ENCODE results near the gene B3GAT2.

B3GAT2 gene

DNA sequence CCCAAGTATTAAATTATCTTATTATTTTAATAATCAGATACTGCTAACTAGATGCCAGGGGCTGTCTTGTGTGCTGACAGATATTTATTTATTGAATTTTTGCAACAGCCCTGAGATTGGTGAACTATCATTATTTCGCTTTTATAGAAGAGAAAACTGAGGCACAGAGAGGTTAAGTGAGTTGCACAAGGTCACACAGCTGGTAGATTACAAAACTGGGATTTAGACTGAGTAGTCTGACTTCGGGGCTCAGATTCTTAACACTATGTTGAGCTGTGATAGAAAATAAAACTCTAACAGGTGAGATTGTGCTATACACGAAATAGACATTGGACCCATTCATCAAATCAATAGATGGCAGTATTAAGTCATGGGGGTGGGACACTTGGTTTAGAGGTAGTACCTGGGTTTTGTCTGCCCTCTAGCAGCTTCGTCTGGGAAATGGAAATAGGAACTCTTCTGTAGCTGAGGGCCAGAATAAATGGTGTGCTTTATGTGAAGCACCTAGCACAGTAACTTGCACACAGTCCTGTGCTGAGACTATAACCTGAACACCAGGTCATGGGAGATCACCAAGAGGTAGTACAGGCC lies 113.4 kb downstream of the B3GAT2 start:
- no peak for DNase-seq (ENCODE audit: low read depth, low spot score)

DNA sequence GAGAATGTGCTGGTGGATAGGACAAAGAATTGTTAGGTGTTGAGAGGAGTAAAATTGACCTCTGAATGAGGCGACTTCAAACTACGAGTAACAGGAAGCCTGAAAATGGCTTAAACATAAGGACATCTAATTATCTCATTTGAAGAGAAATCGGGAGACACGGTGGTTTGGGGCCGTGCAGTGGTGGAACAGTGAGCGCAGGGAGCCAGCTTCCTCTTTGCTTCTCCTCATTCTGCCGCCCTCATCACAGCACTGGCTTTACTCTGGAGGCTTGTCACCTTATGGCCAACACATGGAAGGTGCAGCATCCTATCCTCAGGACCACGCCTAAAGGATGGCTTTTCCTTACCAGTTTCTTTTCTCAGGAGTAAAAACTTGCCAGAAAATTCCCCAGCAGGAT lies 114.3 kb downstream of the B3GAT2 start:
- no peak for DNase-seq (ENCODE audit: low read depth, low spot score)

DNA sequence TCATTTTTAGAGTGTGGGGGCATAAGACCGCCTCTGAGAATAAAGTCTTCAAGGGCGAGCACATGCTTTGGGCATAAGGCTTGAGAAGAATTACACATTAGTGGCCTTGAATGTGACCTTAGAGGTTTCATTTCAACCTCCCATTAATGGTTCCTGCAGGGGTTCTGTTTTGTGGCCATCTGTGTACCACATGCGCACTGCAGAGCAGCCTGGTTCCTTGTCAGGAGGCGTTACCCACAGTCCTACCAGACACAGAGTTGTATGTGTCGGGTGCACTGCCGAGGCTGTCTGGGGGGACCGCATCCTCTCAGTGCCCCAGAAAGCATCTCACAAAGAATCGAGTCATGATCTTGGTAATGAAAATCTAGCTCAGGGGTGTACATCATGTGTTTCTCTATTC lies 115.7 kb downstream of the B3GAT2 start:
- DNase-seq (ENCODE audit: low read depth, low spot score) = no peak

DNA sequence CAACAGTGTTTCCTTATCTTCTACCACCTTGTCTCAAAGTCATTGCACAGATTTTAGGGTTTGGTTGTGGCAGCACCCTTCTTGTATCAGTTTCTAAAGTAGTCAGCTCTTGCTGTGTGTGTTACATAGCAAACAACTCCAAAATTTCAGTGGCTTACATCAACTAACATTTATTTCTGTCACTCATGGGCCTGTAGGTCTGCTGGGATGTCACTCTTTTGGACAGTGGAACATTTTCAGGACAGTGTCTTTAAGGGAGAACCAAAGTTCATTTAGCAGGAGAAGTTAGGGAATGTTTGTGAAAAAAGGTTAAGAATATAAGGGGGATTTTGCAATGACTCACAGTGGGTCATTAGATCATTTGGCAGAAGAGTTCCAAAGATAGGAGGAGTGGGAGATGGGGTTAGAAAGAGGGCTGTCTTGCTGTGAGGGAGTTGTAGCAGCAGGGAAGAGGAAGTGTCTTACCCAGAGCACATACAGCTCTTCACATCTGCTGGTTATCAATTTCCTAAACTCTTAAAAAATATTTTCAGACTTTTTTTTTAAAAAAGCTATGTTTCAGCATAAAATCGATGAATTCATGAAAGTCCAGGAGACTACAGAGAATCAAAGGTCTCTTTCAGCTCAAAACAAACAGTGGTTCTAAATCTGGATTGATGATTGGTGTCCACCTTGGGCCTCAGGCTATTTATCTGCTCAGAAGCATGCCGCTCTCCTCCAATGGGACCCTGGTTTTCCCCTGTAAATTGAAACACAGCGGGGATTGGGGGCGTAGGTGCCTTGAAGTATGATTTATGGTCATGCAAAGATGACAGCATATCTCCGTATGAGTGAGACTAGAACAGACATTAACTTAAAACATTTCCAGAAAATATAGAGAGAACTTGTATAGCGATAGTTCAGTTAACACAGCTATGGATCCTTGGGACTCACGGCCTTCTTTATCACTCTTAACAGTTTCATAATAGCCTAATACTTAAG lies 117.3 kb downstream of the B3GAT2 start:
- DNase-seq (ENCODE audit: low read depth, low spot score) = no peak

DNA sequence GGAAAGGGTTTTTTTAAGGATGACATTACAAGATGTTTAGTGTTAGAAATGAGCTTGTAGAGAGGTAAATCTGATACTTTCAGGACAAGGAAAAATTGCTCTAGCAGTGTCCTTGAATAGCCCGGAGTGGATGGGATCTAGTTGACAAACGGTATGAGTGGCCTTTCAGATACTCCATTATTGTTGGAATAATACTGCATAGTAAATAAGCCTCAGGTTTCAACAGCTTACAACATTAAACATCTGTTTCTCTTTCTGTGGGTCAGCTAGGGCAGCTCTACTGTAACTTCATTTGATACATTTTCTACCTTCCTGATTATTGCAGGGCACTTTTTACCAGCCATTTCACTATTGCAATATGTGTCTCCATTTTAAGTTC lies 118.0 kb downstream of the B3GAT2 start:
- no peak for DNase-seq (ENCODE audit: low read depth, low spot score)

DNA sequence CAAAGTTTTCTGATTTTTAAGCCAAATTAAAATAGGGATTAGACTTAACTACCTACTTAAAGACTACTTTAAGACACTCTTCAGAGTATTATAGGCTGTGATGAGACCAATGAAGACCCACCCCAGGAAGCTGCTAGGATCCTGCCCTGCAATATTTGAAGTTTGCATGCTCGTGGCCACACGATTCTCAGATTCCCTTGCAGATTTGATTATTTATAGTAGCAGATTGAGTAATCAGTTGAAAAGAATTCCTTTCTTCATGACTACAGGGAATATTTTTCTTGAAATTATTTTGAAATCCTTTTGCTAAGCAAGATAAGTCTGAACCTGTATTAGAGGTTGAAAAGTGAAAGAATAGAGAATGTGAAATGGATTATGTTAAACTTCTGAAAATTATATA lies 122.3 kb downstream of the B3GAT2 start:
- no peak for DNase-seq (ENCODE audit: low read depth, low spot score)

DNA sequence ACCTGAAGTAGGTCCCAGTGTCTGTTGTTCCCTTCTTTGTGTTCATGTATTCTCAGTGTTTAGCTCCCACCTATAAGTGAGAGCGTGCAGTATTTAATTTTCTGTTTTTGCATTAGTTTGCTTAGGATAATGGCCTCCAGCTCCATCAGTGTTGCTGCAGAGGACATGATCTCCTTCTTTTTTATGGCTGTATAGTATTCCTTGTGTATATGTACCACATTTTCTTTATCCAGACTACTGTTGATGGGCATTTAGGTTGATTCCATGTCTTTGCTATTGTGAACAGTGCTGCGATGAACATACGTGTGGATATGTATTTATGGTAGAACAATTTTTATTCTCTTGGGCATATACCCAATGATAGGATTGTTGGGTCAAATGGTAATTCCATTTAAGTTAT lies 125.4 kb downstream of the B3GAT2 start:
- DNase-seq (ENCODE audit: low read depth, low spot score) = no peak

DNA sequence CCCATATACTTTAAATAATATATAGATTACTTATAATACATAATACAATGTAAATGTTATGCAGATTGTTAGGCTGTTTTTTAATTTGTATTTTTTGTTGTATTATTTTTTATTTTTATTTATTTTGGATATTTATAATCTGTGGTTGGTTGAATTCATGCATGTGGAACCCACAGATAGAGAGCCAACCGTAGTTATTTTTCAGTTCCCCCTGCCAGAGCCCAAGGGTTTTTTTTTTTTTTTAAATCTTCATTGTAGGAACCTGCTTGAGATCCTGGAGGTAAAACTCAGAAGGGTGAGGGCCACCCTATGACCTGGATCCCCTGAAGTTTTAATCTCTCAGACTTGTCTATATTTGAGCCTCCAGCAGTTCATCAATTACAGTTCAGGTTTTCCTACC lies 133.2 kb downstream of the B3GAT2 start:
- no peak for DNase-seq (ENCODE audit: low read depth, low spot score)

DNA sequence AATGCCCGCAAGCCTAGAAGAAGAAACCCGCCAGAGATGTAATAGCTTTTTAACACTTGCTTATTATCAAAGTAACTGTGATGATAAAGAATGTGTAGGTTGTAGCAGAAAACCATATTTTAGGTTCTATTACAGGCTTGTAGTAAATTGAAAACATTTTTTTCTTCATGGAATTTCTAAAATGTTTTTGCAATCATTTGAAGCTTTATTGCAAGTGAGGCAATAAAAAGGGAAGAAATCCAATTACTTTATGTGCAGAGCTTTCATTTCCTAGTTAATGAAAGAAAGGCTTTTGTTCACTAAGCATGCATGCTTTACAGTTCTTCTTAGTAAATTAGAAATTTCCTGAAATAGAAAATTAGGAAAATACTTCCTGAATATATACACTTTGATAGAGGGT lies 135.1 kb downstream of the B3GAT2 start:
- no peak for DNase-seq (ENCODE audit: low read depth, low spot score)

DNA sequence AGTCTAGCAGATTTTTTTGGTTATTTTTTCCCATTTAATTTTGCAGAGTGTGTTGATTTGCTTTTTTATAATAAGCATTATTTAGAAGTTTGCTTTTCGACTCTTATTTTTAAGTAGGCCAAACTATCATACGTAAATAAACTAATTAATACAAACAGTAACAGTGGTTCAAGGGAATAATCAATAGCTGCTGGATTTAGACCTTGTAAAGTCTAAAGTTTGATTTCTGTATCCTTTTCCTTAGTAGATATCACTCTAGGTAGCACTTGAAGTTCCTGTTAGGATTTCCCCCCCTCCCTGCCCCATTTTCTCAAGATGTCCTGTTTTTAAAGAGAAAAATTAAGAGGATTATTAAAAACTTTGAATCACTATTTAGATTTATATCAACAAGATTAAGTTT lies 136.1 kb downstream of the B3GAT2 start:
- no peak for DNase-seq (ENCODE audit: low read depth, low spot score)

DNA sequence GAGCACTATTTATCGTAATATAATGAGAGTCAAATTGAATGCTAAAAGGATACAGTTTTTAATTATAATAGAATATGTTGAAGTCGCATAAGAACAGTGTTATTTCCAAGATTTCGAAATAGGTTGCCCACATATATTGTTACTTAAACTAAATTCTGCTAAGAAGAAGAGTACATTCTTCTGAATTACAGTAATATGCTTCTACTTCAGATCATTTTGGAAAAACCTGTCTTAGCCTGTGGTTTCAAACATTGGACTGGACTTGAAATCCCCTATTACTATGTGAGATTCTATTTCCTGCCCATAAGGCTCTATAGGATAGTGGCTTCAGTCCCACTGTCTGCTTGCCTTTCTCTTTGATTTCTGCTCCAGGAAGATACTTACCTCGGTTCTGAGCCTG lies 137.2 kb downstream of the B3GAT2 start:
- DNase-seq (ENCODE audit: low read depth, low spot score) = no peak

DNA sequence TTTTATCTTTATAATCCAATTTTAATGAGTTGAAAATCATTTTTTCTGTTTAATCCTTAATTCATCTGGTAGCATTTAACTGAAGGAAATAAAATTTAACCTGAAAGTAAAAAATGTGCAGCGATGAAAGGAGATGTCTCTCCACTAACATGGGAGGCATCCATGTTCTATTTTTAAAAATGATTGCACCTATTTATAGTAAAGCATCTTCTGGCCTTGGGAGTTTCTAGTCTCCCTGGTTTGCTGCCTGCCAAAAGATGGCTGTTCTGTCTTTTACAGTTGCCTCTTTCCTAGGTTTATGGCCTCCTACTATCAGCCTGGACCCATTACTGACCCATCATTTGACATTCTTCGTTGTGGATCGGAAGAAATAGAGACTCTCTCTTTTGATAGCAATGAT lies 143.0 kb downstream of the B3GAT2 start:
- no peak for DNase-seq (ENCODE audit: low read depth, low spot score)

DNA sequence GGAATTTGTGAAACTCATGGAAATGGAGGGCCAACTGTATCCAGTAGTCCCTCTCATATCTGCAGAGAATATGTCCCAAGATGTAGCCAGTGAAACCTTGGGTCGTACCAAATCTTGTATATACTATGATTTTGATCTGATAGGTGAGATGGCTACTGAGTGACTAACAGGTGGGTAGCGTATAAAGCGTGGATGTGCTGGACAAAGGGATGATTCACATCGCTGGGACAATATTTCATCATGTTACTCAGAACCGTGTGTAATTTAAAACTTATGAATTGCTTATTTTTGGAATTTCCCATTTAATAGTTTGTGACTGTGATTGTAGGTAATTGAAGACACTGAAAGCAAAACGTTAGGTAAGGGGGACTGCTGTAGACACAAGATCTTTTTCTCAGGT lies 145.1 kb downstream of the B3GAT2 start:
- no peak for DNase-seq (ENCODE audit: low read depth, low spot score)
